Activated CD4-positive, alpha-beta T cell treated with anti-CD3 and anti-CD28 coated beads, Interleukin-2, amount 10 ng/mL, durations not matched to agents 24 days and 14 days (primary cell): ENCODE measurements around the gene HCFC2. TPM values are rescaled to one million over a fixed set of nuclear protein-coding genes. Genes with fewer than 3 reads are reported as not detected.
"Not testable (repeated sequence)": the region's sequence is repeated elsewhere in the genome, so short reads cannot be mapped to it uniquely, and the experiment has no call there.

Source experiments
- DNase-seq: peaks from one replicate; pipeline ENCODE4 v3.0.0; 2022
- H3K27ac Mint-ChIP-seq: one replicate; pipeline ENCODE4 v1.8.0; 2022; ENCODE audit warnings: mild to moderate bottlenecking, mixed read lengths
- H3K27me3 Mint-ChIP-seq: one replicate; pipeline ENCODE4 v1.8.0; 2022; ENCODE audit warnings: mixed read lengths
- H3K36me3 Mint-ChIP-seq: one replicate; pipeline ENCODE4 v1.8.0; 2022; ENCODE audit warnings: low read depth, mild to moderate bottlenecking, mixed read lengths
- H3K4me1 Mint-ChIP-seq: one replicate; pipeline ENCODE4 v1.8.0; 2021; ENCODE audit warnings: mixed read lengths
- H3K4me3 Mint-ChIP-seq: one replicate; pipeline ENCODE4 v1.8.0; 2022; ENCODE audit warnings: mild to moderate bottlenecking, moderate library complexity, mixed read lengths
- H3K9me3 Mint-ChIP-seq: one replicate; pipeline ENCODE4 v1.8.0; 2021; ENCODE audit warnings: mixed read lengths
- intact Hi-C: fragments of 100-400 bp; cut with micrococcal nuclease; formaldehyde crosslinking; loops from one replicate; pipeline ENCODE4 v1.15.1; 2023
- total RNA-seq: library from RNA; stranded (reverse); gene quantifications from 2 replicates; pipeline ENCODE4 v1.2.3, GENCODE V29; 2022

The HCFC2 gene
- total RNA-seq, 1 donor from 2014 or later = 8.2 TPM

DNA sequence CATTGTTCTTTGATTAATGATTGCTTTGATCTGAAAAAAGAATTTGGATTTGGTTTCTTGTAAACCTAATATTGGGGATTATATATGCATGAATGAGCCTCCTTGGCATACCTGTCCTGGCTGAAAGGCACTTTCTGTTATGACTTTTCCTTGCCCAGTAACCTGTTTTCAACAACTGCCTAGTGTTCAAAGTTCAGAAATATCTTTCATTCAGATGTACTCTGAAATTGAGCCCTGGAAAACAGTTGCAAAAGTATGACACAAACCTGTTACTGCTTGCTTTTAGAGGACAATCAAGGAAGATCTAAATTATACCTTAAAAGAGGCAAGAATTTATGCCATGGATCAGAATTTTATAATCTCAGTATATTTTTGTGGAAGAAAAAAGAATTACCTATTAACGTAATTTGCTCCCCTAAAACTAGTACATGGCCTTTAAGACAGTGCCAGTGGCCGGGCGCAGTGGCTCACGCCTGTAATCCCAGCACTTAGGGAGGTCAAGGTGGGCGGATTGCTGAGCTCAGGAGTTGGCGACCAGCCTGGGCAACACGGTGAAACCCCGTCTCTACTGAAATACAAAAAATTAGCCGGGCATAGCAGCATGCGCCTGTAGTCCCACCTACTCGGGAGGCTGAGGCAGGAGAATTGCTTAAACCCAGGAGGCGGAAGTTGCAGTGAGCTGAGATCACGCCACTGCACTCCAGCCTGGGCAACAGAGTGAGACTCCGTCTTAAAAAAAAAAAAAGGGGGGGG, 50.7 kb downstream of the HCFC2 start:
- H3K27ac Mint-ChIP-seq, H3K4me3 Mint-ChIP-seq, H3K4me1 Mint-ChIP-seq, H3K9me3 Mint-ChIP-seq, intact Hi-C loops, DNase-seq, H3K27me3 Mint-ChIP-seq: not testable (repeated sequence)
- H3K36me3 Mint-ChIP-seq = peaks cover 21% of the 10 kb centered on the region

DNA sequence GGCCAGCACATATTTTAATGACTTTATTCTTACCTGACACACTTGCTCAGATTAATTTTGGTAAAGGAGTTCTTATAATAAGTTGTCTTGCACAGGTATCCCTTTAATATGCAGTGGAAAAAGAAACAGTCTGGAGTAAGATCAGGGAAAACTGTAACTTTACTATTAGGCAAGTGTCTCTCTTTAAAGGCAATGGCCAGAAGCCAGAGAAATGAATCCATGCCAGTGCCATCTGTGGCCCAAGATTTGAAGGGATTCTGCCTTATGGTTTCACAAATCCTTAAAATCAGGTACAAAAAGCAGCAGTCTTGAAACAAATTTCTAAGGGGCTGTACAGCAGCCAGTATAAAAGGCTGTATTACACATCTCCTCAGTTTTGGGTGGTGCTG, 51.2 kb downstream of the HCFC2 start:
- H3K4me1 Mint-ChIP-seq = peaks cover 2% of the 10 kb centered on the region
- peaks cover 25% of the 10 kb centered on the region for H3K36me3 Mint-ChIP-seq
- H3K27ac Mint-ChIP-seq = no peak overlapping the region
- intact Hi-C loops = no loop called here
- DNase-seq = no peak
- H3K9me3 Mint-ChIP-seq = no peaks in the 10 kb centered on the region
- H3K27me3 Mint-ChIP-seq = no peaks in the 10 kb centered on the region
- H3K4me3 Mint-ChIP-seq = no peak overlapping the region

DNA sequence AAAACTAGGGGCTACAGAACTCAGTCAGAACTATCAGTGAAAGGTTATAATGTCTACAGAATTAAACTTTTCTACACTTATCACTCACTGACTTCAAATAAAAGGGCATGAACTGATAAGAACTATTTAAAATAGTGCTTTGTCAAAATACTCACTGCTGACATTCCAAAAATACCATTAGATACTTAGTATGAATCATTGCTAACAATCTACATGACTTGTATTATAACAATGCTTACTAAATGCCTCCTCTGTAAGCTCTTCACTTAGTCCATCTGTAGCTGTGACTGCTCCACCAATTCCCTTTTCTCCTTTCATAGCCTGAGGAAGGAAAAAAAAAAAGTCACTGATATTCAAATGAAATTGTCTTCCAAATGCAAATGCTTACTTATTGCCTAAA, 56.7 kb downstream of the HCFC2 start:
- no peaks in the 10 kb centered on the region for H3K4me1 Mint-ChIP-seq
- intact Hi-C loops = no loop called here
- no peak overlapping the region for H3K4me3 Mint-ChIP-seq
- no peaks in the 10 kb centered on the region for H3K9me3 Mint-ChIP-seq
- H3K36me3 Mint-ChIP-seq = peaks cover 35% of the 10 kb centered on the region
- H3K27ac Mint-ChIP-seq = no peak overlapping the region
- H3K27me3 Mint-ChIP-seq = no peaks in the 10 kb centered on the region
- DNase-seq = no peak

- Mint-ChIP-seq H3K4me1 (no peaks in the 10 kb centered on the region), H3K9me3 (no peaks in the 10 kb centered on the region), H3K36me3 (peaks cover 39% of the 10 kb centered on the region), H3K27ac (no peak overlapping the region), H3K27me3 (no peaks in the 10 kb centered on the region), H3K4me3 (no peak overlapping the region)
- intact Hi-C loops = no loop called here
- DNase-seq = no peak
Measured at GRCh38 chr12:104122298-104122697, 58.0 kb downstream of the HCFC2 start.

- peaks cover 5% of the 10 kb centered on the region for H3K4me1 Mint-ChIP-seq
- H3K27ac Mint-ChIP-seq = no peak overlapping the region
- intact Hi-C loops = no loop called here
- H3K9me3 Mint-ChIP-seq = no peaks in the 10 kb centered on the region
- no peak overlapping the region for H3K4me3 Mint-ChIP-seq
- H3K27me3 Mint-ChIP-seq = no peaks in the 10 kb centered on the region
- peaks cover 38% of the 10 kb centered on the region for H3K36me3 Mint-ChIP-seq
- DNase-seq = no peak
Measured at GRCh38 chr12:104126548-104126947, 62.2 kb downstream of the HCFC2 start.

- H3K36me3 Mint-ChIP-seq = peaks cover 37% of the 10 kb centered on the region
- no peak overlapping the region for H3K4me3 Mint-ChIP-seq
- intact Hi-C loops = no loop called here
- no peaks in the 10 kb centered on the region for H3K27me3 Mint-ChIP-seq
- DNase-seq = no peak
- H3K27ac Mint-ChIP-seq = no peak overlapping the region
- peaks cover 5% of the 10 kb centered on the region for H3K4me1 Mint-ChIP-seq
- no peaks in the 10 kb centered on the region for H3K9me3 Mint-ChIP-seq
Measured at GRCh38 chr12:104130760-104131159, 66.4 kb downstream of the HCFC2 start.

DNA sequence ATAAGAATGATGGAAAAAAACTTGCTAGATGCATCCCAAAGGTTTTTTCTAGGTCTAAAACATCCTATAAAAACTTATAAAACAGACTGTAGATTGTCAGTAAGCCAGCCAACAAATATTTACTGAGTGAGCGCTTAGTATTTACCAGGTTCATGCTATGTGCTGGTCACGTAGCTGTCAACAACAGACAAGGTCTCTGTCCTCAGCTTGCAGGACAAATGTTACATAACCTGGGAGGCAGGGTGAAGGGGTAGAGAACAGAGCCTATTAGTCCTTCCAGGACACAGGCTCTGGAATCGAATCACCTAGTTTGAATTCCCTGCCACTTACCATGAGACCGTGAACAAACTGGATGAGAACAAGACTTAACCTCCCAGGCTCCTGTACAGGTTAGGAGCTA, 67.3 kb downstream of the HCFC2 start:
- intact Hi-C loops = loop anchor here (2.0 kb wide), 1 partner anchor 13 kb away; no protein-coding TSS in a partner anchor
- Mint-ChIP-seq H3K27me3 (no peaks in the 10 kb centered on the region), H3K36me3 (peaks cover 30% of the 10 kb centered on the region), H3K4me1 (peaks cover 12% of the 10 kb centered on the region), H3K27ac (no peak overlapping the region), H3K9me3 (no peaks in the 10 kb centered on the region), H3K4me3 (no peak overlapping the region)
- peak; percentile 43 for DNase-seq

DNA sequence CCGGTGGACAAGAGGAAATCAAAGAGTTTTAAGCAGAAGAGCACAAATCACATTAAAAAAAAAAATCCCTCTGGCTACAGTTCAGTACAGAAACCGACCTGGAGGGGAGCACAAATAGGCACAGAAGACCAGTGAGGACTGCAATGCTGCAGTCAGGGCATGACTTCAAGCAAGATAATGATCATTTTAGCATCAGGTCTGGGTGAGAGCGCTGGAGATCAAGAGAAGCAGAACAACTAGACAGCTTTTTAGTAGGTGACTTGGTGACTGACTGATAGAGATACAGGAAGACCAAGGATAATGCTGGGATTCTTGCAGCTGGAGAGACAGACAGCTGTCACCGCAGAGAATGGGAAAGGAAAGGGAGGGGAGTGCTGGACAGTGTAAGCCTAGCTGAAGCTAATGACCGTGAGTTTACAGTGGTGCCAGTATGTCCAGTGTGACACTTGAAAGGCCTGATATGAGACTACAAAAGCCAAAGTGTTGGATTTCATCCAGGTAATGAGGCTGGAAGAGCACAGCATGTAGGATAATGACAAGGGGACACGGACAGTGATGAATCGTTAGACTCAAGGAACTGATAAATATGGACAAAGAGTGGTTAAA, 68.1 kb downstream of the HCFC2 start:
- peaks cover 17% of the 10 kb centered on the region for H3K4me1 Mint-ChIP-seq
- no peak overlapping the region for H3K4me3 Mint-ChIP-seq
- no peaks in the 10 kb centered on the region for H3K27me3 Mint-ChIP-seq
- intact Hi-C loops = loop anchor here (2.0 kb wide), 1 partner anchor 14 kb away; no protein-coding TSS in a partner anchor
- H3K36me3 Mint-ChIP-seq = peaks cover 30% of the 10 kb centered on the region
- H3K9me3 Mint-ChIP-seq = no peaks in the 10 kb centered on the region
- DNase-seq = peak; percentile 38
- no peak overlapping the region for H3K27ac Mint-ChIP-seq

GRCh38 chr12:104133321-104133720, 69.0 kb downstream of the HCFC2 start:
- H3K4me3 Mint-ChIP-seq = no peak overlapping the region
- DNase-seq = peak; percentile 43
- peaks cover 17% of the 10 kb centered on the region for H3K4me1 Mint-ChIP-seq
- peaks cover 24% of the 10 kb centered on the region for H3K36me3 Mint-ChIP-seq
- H3K27ac Mint-ChIP-seq = no peak overlapping the region
- no peaks in the 10 kb centered on the region for H3K27me3 Mint-ChIP-seq
- H3K9me3 Mint-ChIP-seq = no peaks in the 10 kb centered on the region
- intact Hi-C loops = loop anchor here (2.0 kb wide), 1 partner anchor 15 kb away; no protein-coding TSS in a partner anchor

- intact Hi-C loops = loop anchor here (2.0 kb wide), 1 partner anchor 15 kb away; no protein-coding TSS in a partner anchor
- peak; percentile 45 for DNase-seq
- H3K9me3 Mint-ChIP-seq = no peaks in the 10 kb centered on the region
- peaks cover 18% of the 10 kb centered on the region for H3K4me1 Mint-ChIP-seq
- H3K4me3 Mint-ChIP-seq = no peak overlapping the region
- H3K36me3 Mint-ChIP-seq = peaks cover 23% of the 10 kb centered on the region
- no peak overlapping the region for H3K27ac Mint-ChIP-seq
- no peaks in the 10 kb centered on the region for H3K27me3 Mint-ChIP-seq
Measured at GRCh38 chr12:104133866-104134265, 69.5 kb downstream of the HCFC2 start.

GRCh38 chr12:104134882-104135281, 70.6 kb downstream of the HCFC2 start:
- no peaks in the 10 kb centered on the region for H3K9me3 Mint-ChIP-seq
- no peak overlapping the region for H3K4me3 Mint-ChIP-seq
- intact Hi-C loops = loop anchor here (5.0 kb wide), 3 partner anchors 82 to 972 kb away; partner anchors contain the start of genes EID3, TXNRD1 and WASHC4
- H3K4me1 Mint-ChIP-seq = peaks cover 21% of the 10 kb centered on the region
- no peak overlapping the region for H3K27ac Mint-ChIP-seq
- no peaks in the 10 kb centered on the region for H3K27me3 Mint-ChIP-seq
- peak; percentile 50 for DNase-seq
- peaks cover 16% of the 10 kb centered on the region for H3K36me3 Mint-ChIP-seq

DNA sequence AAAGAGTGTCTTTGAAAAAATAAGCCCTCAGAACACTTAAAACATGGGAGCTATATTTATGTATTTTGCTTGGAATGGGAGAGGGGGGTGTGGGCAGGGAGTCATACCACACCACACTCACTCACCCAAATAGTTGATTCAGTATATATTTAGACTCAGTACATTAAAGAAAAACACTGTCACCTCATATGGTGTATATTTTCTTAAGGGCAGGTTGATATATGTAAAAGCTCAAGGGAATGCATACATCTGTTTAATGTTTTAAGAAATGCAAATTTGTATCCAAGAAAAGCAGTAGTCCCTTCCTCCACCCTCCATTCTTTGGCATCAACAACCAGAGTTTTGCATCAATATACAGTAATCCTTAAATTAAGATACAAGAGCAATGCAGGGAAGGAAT, 72.2 kb downstream of the HCFC2 start:
- intact Hi-C loops = loop anchor here (5.0 kb wide), 3 partner anchors 81 to 971 kb away; partner anchors contain the start of genes EID3, TXNRD1 and WASHC4

GRCh38 chr12:104137001-104137901, 72.9 kb downstream of the HCFC2 start:
- Mint-ChIP-seq H3K4me3 (peak overlapping the region; percentile 87), H3K27ac (peak overlapping the region; percentile 91), H3K36me3 (peaks cover 6% of the 10 kb centered on the region), H3K4me1 (peaks cover 16% of the 10 kb centered on the region), H3K27me3 (peaks cover 10% of the 10 kb centered on the region), H3K9me3 (no peaks in the 10 kb centered on the region)
- DNase-seq = peak; percentile 86
- intact Hi-C loops = loop anchor here (1.0 to 5.0 kb wide), 4 partner anchors 80 to 970 kb away; partner anchors contain the start of genes EID3, HSP90B1, TXNRD1 and WASHC4

More for the DNA sequence above, 72.2 kb downstream of the HCFC2 start:
- H3K36me3 Mint-ChIP-seq = peaks cover 9% of the 10 kb centered on the region
- peak overlapping the region; percentile 87 for H3K4me3 Mint-ChIP-seq
- peaks cover 3% of the 10 kb centered on the region for H3K27me3 Mint-ChIP-seq
- no peak for DNase-seq
- no peaks in the 10 kb centered on the region for H3K9me3 Mint-ChIP-seq
- peaks cover 16% of the 10 kb centered on the region for H3K4me1 Mint-ChIP-seq
- peak overlapping the region; percentile 91 for H3K27ac Mint-ChIP-seq
